ENCODE results near the gene ZBTB32.

ZBTB32 gene

GRCh38 chr19:35696835-35697234 is 7.5 kb upstream of the ZBTB32 start:
- DNase-seq = no peak

GRCh38 chr19:35702223-35703012 is 1.9 kb upstream of the ZBTB32 start:
- peak; percentile 97 for DNase-seq

GRCh38 chr19:35703343-35703742 is 1.0 kb upstream of the ZBTB32 start:
- no peak for DNase-seq

GRCh38 chr19:35708391-35708790 is 4.0 kb downstream of the ZBTB32 start:
- DNase-seq = no peak

GRCh38 chr19:35710784-35711723 is 6.7 kb downstream of the ZBTB32 start:
- DNase-seq = no peak

- DNase-seq = no peak
Measured at GRCh38 chr19:35712567-35713505, 8.5 kb downstream of the ZBTB32 start.

DNA sequence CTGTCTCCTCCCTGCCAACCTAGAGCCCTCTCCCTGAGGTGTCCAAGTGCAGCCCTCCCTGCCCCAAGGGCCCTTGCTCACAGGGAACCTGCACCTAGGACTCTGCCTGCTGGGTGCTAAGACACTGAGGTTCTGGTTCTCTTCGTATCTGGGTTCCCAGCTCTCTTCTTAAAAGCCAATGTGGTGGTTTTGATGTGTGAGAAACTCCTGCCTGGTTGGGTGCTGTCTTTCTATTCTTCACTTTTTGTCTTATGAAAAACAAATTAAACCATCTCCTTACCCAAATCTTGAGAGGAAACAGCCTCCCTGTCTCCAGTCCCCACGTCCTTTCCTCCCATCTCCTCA is 9.1 kb downstream of the ZBTB32 start:
- no peak for DNase-seq

DNA sequence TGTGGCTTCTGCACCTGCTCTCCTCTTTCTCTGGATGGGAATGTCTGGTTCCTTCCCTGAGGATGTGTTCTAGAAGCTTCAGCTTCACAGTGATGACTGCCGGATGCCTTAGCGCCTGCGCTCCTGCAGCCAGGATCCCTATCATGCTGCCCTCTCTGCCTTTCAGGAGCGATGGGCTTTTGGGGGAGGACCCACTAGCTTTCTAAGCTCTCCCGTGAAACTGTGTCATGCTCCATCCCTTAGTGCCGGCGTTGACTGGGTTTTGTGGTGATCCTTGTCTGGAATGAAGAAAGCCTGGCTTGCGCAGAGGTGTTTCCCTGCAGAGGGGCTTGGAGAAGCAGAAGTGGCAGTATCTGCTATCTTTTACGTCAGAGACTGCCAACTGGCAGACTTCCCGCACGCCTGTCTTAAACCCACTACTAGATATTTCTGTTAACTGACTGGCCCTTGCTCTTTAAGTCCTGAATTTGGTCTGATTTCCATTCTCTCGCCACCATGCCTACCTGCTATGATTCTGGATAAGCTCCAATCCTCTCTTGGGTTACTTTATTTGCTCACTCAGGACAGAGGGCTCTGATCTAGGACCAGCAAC is 9.6 kb downstream of the ZBTB32 start:
- DNase-seq = no peak

DNA sequence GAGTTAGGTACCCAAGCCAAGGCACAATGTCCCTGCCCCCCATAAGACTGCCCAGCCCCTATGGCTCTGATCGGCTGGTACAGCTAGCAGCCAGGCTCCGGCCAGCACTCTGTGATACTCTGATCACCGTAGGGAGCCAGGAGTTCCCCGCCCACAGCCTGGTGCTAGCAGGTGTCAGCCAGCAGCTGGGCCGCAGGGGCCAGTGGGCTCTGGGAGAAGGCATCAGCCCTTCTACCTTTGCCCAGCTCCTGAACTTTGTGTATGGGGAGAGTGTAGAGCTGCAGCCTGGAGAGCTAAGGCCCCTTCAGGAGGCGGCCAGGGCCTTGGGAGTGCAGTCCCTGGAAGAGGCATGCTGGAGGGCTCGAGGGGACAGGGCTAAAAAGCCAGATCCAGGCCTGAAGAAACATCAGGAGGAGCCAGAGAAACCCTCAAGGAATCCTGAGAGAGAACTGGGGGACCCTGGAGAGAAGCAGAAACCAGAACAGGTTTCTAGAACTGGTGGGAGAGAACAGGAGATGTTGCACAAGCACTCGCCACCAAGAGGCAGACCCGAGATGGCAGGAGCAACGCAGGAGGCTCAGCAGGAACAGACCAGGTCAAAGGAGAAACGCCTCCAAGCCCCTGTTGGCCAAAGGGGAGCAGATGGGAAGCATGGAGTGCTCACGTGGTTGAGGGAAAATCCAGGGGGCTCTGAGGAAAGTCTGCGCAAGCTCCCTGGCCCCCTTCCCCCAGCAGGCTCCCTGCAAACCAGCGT is 10.4 kb downstream of the ZBTB32 start:
- no peak for DNase-seq

GRCh38 chr19:35715355-35715809 is 11.0 kb downstream of the ZBTB32 start:
- DNase-seq = no peak

DNA sequence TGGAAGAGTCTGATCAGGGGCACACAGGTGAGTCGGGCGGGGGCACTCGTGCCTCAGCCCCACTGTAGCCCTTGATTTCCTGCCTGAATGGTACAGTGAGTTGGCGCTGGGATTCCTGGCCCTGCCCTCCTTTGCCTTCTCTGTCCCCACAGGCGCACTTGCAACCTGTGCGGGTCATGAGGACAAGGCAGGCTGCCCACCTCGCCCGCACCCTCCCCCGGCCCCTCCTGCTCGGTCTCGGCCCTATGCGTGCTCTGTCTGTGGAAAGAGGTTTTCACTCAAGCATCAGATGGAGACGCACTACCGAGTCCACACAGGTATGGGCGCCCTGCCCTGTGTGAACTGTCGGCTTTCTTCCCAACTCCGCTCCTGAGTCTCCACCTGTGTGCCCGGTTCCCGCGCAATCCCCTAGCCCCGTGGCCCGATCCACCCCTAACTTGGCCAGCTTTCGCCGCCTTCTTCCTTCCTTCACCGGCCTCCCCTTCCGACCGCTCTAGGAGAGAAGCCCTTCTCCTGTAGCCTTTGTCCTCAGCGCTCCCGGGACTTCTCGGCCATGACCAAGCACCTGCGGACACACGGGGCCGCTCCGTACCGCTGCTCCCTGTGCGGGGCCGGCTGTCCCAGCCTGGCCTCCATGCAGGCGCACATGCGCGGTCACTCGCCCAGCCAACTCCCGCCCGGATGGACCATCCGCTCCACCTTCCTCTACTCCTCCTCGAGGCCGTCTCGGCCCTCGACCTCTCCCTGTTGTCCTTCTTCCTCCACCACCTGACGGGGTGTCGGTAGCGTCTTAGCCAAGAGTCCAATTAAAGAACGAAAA is 11.8 kb downstream of the ZBTB32 start:
- DNase-seq = no peak

DNA sequence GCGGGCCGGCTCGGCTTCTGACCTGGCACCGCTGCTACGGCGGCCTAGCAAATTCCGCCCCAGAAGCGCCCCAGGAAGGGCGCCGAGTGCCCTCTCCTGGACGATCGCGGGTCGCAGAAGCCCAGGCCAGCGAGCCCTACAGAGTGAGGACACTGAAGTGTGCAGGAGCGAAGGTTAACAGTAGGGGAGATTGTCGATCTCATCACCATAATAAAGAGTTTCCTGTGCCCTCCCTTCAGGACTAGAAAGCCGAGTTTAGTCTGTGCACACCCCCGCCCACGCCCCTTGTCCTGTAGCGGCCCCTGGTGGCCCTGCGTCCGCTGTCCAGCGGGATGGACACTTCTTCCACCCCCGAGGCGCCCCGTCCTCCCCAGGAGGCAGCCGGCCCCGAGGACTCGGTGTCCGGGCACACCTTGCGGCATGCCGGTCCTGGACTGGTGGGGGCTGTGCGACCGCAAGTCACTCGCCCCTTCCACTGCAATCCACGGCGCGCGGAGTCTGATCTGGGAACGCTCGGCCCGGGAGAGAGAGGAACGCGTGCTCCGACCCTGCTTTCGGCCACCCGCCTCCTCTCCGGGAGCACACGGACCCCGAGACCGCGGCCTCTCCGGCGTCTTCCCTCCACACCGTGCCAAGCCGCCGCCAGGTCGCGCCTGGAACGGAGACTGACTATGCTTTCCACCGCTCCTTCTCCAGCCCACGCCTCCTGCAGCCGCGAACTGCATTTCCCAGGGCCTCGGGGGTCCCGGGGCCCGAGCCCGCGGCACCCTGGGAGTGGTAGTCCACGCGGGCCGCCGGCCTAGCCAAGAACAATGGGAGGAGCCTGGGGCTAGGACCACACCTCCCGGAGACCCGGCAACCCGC is 12.7 kb downstream of the ZBTB32 start:
- peak; percentile 81 for DNase-seq

- DNase-seq = peak; percentile 95
Measured at GRCh38 chr19:35717665-35718344, 13.4 kb downstream of the ZBTB32 start, which contains the start of gene KMT2B. Gene KMT2B (plus strand): TSS chr19:35718003. CDS start chr19:35718019, 16 bp downstream.

GRCh38 chr19:35718345-35719041 is 14.1 kb downstream of the ZBTB32 start:
- DNase-seq = no peak

DNA sequence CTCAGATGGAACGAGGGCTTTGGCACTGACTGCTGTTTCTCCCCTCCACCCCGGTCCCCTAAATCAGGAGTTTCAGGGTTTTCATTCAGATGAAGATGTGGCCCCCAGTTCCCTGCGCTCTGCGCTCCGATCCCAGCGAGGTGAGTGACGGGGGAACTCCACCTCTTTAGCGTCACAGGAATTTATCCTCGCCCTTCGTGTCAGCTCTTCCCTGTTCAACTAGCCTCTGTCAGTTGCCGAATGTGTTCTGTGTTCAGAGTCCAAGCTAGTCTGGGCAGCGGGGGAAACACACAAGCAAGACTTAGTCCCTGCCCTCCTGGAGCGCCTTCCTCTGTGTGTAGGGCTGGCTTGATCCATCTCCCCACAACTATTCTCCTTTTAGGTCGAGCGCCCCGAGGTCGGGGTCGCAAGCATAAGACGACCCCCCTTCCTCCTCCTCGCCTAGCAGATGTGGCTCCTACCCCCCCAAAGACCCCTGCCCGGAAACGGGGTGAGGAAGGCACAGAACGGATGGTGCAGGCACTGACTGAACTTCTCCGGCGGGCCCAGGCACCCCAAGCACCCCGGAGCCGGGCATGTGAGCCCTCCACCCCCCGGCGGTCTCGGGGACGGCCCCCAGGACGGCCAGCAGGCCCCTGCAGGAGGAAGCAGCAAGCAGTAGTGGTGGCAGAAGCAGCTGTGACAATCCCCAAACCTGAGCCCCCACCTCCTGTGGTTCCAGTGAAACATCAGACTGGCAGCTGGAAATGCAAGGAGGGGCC is 15.2 kb downstream of the ZBTB32 start:
- no peak for DNase-seq

- no peak for DNase-seq
Measured at GRCh38 chr19:35720163-35720524, 15.8 kb downstream of the ZBTB32 start.

DNA sequence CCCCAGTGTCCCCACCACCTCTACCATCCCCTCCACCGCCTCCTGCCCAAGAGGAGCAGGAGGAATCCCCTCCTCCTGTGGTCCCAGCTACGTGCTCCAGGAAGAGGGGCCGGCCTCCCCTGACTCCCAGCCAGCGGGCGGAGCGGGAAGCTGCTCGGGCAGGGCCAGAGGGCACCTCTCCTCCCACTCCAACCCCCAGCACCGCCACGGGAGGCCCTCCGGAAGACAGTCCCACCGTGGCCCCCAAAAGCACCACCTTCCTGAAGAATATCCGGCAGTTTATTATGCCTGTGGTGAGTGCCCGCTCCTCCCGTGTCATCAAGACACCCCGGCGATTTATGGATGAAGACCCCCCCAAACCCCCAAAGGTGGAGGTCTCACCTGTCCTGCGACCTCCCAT is 16.3 kb downstream of the ZBTB32 start:
- no peak for DNase-seq

GRCh38 chr19:35721374-35721773 is 17.0 kb downstream of the ZBTB32 start:
- no peak for DNase-seq
